ENCODE measurements around the gene HS3ST3B1.
A peak's percentile ranks its signal among the peaks of the same experiment; 100 is the strongest.

HS3ST3B1 gene

GRCh38 chr17:14300575-14301278 lies at the start of gene HS3ST3B1:
Gene HS3ST3B1 (plus strand): TSS chr17:14301081. CDS start chr17:14301519, 438 bp downstream.
- H3K4me1 ChIP-seq = peaks cover 0 to 60% (median 46%) of the 10 kb centered on the region in 4 donors

GRCh38 chr17:14261406-14261805 lies 39.5 kb upstream of the HS3ST3B1 start:
- no peak for DNase-seq
- H3K4me1 ChIP-seq = no peaks in the 10 kb centered on the region
- H3K27ac ChIP-seq = no peak overlapping the region
- no peak overlapping the region for H3K4me3 ChIP-seq
- no peak for TF ChIP-seq CTCF (IDR thresholded peaks at IDR 0.05)
- peaks cover 0 to 3% (median 0%) of the 10 kb centered on the region in 3 donors for H3K9me3 ChIP-seq
- H3K27me3 ChIP-seq = no peaks in the 10 kb centered on the region
- H3K36me3 ChIP-seq = no peaks in the 10 kb centered on the region
- intact Hi-C loops (cut with DNase I; ENCODE audit: low total_unique reads) = no loop called here

More at GRCh38 chr17:14300575-14301278, at the start of gene HS3ST3B1:
- no peak for TF ChIP-seq CTCF (IDR thresholded peaks at IDR 0.05)
- peak; percentile 95 to 96 for DNase-seq
- intact Hi-C loops (cut with DNase I; ENCODE audit: low total_unique reads) = loop anchor here (5.0 kb wide), 1 partner anchor 703 kb away; no protein-coding TSS in a partner anchor
- Histone ChIP-seq H3K27me3 (peaks cover 8 to 96% of the 10 kb centered on the region in 2 donors), H3K27ac (no peak within 1 kb of the TSS), H3K9me3 (no peaks in the 10 kb centered on the region), H3K36me3 (no peaks in the 10 kb centered on the region), H3K4me3 (peak within 1 kb of the TSS; percentile 42 to 56)

GRCh38 chr17:14268264-14268663 lies 32.6 kb upstream of the HS3ST3B1 start:
- no peak overlapping the region for H3K4me3 ChIP-seq
- intact Hi-C loops (cut with DNase I; ENCODE audit: low total_unique reads) = no loop called here
- no peak overlapping the region for H3K27ac ChIP-seq
- no peaks in the 10 kb centered on the region for H3K27me3 ChIP-seq
- TF ChIP-seq CTCF (IDR thresholded peaks at IDR 0.05) = no peak
- H3K36me3 ChIP-seq = no peaks in the 10 kb centered on the region
- H3K9me3 ChIP-seq = no peaks in the 10 kb centered on the region
- no peak for DNase-seq
- no peaks in the 10 kb centered on the region for H3K4me1 ChIP-seq

GRCh38 chr17:14269473-14269872 lies 31.4 kb upstream of the HS3ST3B1 start:
- no peak overlapping the region for H3K27ac ChIP-seq
- intact Hi-C loops (cut with DNase I; ENCODE audit: low total_unique reads) = no loop called here
- H3K9me3 ChIP-seq = no peaks in the 10 kb centered on the region
- H3K36me3 ChIP-seq = no peaks in the 10 kb centered on the region
- no peak for TF ChIP-seq CTCF (IDR thresholded peaks at IDR 0.05)
- DNase-seq = no peak
- H3K4me3 ChIP-seq = no peak overlapping the region
- H3K4me1 ChIP-seq = no peaks in the 10 kb centered on the region
- no peaks in the 10 kb centered on the region for H3K27me3 ChIP-seq

DNA sequence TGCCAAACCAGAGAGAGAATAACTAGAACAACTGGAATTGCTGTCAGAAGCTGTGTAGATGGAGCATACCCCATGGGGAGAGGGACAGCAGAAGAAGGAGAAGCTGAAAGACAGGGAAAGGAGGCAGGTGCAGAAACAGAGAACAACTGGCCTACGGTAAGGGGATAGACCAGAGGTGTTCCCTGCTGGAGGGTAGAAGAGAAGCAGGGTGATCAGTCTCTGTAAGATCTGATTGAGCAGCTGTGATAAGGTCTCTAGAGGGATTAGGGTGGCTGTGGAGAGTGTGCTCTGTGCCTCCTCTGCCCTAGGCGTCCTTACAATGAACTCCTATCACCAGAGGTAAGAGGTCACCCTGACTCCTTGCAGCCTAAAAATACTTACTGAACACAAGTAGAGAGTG lies 30.4 kb upstream of the HS3ST3B1 start:
- no peak for TF ChIP-seq CTCF (IDR thresholded peaks at IDR 0.05)
- Histone ChIP-seq H3K36me3 (no peaks in the 10 kb centered on the region), H3K27me3 (no peaks in the 10 kb centered on the region), H3K27ac (no peak overlapping the region), H3K4me3 (no peak overlapping the region), H3K9me3 (no peaks in the 10 kb centered on the region), H3K4me1 (no peaks in the 10 kb centered on the region)
- no peak for DNase-seq
- intact Hi-C loops (cut with DNase I; ENCODE audit: low total_unique reads) = no loop called here

Data from tibial artery (tissue), 4 donors.